Embryonic facial prominence (tissue), 1 donor: Measurements from ENCODE around the gene LEUTX.
"Not testable (repeated sequence)": the region's sequence is repeated elsewhere in the genome, so short reads cannot be mapped to it uniquely, and the experiment has no call there.

Experiments used
- DNase-seq: peaks from one replicate; pipeline ENCODE4 v3.0.0-alpha.2; 2016; ENCODE audit errors: extremely low spot score

The LEUTX gene, protein sequence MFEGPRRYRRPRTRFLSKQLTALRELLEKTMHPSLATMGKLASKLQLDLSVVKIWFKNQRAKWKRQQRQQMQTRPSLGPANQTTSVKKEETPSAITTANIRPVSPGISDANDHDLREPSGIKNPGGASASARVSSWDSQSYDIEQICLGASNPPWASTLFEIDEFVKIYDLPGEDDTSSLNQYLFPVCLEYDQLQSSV

DNA sequence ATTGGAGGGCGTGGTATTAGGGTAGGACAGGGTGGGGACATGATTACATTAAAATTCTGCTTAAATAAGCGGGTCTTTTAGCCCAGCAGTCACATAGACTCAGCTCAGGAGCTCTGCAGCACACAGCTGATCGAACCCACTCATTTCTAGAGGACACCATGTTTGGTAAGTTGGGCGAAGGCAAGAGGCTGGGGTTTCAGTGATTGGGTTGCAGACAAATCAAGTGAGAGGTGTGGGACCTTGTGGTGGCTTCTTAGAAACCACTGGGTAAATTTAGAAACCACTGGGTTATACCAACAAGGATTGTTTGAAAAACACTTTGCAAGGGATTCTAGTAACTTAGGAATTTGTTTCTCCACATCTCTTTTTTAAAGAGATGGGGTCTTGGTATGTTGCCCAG, at the start of gene LEUTX:
Gene LEUTX (plus strand): TSS at position 92 of the 400 bp plus-strand sequence. CDS start 67 bp downstream, at position 159.
- DNase-seq: no peak

DNA sequence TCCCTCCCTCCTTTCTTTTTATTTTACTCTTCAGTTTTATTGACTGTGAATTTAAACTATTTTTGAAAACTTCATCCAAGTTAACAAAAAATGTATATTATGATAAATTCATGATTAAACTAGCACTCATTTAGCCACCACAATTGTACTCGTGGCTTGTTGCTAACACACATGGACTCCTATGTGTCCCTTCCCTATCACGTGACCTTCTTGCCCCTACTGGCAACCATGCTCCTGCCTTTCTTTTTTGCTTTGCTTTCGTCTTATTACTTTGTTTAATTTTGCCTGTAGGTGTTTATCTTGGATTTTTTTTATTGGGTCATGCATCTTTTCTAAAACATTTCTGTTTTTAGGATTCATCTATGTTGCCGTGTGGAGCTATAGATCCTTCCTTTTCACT, 49.1 kb upstream of the LEUTX start:
- DNase-seq: no peak

DNA sequence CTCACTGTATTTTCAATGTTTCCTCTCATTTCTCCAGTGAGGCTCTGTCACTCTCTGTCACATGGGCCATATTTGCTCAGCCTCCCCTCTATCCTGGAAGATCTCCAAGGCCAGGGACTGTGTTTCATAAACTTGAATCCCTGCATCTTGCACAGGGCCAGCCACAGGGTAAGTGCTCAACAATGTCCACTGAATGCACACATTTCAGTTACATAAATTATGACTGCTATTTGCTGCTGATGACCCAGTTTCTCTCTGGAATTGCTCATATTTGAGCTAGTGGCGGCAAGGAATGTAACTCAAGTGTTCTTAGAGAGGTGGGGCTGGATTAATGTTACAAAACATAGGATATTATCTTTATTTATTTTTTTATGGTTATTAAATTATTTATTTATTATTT, 47.0 kb upstream of the LEUTX start:
- DNase-seq: no peak

DNA sequence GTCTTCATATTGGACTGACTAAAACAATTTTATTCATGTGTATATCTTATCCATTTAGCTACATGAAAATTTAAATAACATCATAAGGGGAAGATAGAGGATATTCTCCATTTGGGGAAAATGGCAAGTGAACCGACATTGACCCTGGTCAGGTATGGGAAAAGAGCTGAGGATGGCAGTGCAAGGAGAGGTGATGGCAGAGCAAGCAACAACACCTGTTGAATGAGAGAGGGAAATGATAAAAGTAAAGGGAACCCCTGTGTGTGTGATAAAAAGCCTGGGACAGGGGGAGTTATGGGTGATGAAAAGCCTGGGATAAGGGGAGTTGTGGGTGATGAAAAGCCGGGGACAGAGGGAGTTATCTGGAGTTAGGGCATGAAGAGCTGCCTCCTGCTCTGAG, 44.8 kb upstream of the LEUTX start:
- DNase-seq: no peak

DNA sequence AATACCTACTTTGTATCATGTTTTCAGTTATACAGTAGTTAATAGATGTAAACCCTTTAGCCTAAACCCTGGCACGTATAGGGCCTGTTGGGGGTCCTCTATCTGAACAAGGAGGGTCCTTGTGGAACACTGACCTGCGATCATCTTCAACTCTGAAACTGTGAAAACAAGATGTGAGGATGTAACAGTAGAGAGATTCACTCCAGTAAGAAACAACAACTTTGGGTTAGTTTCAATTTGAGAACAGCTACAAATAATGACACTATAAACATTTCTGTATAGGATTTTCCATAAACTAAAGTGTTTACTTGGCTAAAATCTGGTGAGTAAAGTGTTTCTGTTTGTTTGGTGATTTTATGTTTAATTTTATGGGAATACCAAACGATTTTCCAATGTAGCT, 43.0 kb upstream of the LEUTX start:
- DNase-seq: no peak

DNA sequence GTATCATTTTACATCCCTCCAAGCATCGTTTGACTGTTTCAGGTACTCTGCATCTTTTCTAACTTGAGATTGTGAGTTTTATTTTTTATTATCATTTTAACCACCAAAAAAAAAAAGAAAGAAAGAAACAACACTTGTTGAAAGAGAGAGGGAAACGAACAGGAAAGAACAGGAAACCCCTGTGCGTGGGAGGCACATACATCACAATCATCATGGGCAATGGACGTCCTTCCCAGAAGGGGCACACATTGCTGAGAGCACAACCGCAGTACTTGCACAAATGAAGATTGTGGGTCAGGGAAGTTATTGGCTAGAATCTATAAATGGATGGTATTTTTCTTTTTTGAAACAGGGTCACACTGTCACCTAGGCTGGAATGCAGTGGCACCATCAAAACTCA, 42.6 kb upstream of the LEUTX start:
- DNase-seq: no peak

DNA sequence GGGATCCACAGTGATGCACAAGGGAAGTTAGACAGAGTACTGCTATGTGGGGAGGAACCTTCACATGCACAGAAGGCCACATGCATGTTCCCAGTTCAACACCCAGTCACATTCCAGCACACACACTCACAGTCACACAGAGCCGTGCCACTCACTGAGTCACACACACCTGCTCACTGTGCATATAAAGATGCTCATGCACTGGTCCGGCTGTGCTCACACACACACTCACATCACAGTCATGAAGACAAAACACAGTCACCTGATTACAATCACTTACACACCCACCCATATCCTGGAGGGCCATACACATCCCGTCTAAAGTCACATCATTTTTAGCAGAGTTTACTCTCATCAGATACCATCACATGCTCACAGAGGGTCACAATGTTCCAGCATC, 41.3 kb upstream of the LEUTX start:
- no peak for DNase-seq

DNA sequence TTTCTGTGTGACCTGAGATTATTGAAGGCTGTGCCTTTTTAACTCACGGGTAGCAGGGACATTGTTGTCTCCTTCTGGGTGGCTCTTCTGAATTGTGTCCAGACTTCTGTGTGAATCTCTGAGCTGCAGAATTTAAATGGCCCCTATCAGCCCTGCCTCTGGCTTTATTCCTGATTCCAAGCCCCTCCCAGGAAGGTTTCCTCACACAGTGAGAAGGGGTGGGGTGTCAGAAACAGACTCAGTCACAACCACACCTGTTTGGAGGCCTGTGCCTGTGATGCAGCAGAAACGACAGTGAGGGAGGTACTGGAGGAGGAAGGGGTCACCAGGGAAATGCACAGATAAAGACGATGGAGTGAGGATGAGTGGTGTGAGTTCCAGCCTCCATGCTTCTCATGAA, 40.8 kb upstream of the LEUTX start, which contains the start of gene CLC:
Gene CLC (minus strand): TSS at position 139 of the 400 bp plus-strand sequence. CDS start 77 bp downstream, at position 62.
- no peak for DNase-seq

DNA sequence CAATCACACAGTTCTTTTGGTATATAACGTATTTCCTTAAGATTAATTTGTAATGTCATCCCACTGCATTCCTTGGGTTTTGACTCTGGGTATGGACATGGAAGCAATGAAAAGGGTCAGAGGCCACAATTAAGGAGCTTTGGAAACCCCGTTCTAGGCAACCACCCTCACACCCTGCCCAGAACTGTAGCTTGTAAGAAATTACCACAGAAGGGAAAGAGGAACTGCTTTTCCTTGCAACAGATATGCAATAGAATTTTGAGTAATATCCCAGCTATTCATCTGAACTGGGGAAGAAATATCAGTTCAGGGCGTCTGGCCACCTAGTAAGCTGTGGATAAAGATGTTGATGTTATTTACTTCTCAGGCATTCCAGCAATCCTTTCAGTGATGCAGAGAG, 39.8 kb upstream of the LEUTX start:
- no peak for DNase-seq

DNA sequence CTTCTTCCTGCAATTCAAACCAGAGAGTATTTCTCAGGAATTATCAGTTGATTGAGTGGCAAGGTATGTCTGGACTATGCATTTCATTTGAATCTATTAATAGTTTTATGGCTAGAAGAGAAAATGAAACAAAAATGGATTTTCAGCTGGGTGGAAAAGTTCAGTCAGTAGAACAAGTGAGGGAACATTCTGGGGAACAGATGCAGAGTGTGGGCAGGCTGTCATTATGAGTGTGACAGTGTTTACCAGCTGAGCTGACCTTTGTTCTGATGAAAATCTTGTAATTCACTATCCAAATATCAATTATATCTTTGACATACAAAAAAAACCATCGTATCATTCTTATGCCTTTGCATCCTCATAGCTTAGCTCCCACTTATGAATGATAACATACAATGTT, 38.3 kb upstream of the LEUTX start:
- DNase-seq: no peak

DNA sequence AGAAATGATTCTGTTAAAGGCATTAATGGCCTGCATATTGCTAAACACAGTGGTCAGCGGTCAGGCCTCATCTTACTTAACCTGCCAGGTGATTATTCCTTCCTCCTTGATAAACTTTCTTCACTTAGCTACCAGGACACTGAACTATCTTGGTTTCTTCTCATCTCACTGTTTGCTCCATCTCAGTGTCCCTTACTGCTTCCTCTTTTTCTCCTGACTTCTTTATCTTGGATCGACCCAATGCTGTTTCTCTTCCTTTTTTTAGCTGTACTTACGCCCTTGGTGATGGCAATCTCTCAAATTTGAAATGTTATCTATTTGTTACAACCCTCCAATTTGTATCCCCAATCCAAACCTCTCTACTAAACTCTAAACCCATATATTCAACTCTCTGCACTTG, 33.0 kb upstream of the LEUTX start:
- DNase-seq: no peak

DNA sequence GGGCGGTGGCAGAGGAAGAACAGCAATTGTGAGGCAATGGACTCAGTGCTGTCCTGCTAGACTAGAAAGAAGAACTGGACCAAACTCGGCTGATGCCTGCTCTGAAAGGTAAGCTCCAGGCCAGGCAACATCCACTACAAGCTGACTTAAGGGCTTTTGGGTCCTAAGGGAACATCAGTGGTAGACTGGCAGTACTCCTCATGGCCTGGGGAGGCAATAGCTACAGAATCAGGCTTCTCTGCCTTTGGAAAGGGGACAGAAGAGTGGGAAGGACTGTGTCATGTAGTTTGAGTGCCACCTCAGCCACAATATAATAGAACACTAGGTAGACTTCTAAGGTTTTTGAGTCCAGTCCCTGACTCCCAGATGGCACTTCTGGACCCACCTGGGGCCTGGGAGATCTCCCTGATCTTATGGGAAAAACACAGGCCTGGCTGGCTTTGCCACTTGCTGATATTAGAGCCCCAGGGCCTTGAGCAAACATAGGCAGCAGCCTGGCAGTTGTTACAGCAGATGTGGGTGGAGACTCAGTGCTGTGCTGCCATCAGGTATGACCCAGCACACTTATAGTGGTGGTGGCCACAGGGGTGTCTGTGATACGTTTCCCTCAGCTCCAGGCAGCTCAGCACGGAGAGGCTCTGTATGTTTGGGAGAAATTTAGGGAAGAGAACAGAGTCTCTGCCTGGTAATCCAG, 31.7 kb upstream of the LEUTX start:
- DNase-seq: no peak

DNA sequence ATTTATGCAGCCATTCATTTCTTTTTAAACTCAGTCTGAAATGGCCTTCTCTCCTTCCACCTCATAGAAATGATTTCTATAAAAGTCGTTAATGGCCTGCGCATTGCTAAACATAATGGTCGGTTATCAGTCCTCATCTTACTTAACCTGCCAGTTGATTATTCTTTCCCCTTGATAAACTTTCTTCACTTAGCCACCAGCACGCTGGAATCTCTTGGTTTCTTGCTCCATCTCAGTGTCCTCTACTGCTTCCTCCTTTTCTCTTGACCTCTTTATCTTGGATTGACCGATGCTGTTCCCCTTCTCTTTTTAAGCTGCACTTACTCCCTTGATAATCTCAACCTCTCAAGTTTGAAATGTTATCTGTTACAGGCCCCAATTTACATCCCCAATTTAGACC, 28.7 kb upstream of the LEUTX start:
- no peak for DNase-seq

DNA sequence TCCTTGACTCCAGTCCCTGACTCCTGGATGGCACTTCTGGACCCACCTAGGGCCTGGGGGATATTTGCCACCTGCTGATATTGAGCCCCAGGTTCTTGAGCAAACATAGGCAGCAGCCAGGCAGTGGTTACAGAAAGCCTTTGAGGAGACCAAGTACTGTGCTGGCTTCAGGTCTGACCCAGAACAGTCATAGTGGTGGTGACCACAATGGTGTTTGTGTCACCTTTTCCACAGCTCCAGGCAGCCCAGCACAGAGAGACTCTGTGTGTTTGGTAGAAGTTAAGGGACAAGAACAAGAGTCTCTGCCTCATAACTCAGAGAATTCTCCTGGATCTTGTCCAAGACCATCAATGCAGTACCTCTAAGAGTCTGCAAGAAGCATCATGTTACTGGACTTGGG, 26.3 kb upstream of the LEUTX start:
- no peak for DNase-seq

DNA sequence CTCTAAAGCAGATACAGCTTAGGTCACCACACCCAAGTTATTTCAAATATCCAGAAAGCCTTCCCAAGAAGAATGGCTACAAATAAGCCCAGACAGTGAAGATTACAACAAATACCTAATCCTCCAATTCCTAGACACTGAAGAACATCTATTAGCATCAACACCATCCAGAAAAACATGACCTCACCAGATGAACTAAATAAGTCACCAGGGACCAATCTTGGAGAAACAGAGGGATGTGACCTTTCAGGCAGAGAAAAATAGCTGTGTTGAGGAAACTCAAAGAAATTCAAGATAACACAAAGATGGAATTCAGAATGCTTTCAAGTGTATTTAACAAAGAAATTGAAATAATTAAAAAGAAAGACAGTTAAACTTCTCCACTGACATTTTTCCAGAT, 25.9 kb upstream of the LEUTX start:
- DNase-seq: no peak

DNA sequence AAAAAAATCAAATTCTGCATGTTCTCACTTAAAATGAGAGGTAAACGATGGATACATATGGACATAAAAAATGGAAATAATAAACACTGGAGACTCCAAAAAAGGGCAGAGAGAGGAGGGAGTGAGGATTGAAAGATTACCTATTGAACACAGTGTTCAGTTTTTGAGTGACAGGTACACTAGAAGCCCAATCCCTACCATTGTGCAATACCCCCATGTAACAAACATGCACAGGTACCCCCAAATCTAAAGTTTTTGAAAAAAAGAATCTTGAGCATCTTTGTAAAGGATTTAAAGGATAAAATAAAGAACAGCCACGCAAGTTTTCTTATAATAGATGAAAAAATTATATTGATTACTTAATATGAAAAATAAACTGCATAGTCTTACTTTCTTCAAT, 24.1 kb upstream of the LEUTX start:
- no peak for DNase-seq

DNA sequence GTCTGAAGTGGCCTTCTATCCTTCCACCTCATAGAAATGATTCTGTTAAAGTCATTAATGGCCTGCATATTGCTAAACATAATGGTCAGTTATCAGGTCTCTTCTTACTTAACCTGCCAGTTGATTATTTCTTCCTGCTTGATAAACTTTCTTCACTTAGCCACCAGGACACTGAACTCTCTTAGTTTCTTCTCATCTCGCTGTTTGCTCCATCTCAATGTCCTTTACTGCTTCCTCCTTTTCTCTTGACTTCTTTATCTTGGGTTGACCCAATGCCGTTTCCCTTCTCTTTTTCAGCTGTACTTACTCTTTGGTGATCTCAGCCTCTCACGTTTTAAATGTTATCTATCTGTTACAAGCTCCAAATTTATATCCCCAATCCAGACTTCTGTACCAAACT, 23.7 kb upstream of the LEUTX start:
- no peak for DNase-seq

DNA sequence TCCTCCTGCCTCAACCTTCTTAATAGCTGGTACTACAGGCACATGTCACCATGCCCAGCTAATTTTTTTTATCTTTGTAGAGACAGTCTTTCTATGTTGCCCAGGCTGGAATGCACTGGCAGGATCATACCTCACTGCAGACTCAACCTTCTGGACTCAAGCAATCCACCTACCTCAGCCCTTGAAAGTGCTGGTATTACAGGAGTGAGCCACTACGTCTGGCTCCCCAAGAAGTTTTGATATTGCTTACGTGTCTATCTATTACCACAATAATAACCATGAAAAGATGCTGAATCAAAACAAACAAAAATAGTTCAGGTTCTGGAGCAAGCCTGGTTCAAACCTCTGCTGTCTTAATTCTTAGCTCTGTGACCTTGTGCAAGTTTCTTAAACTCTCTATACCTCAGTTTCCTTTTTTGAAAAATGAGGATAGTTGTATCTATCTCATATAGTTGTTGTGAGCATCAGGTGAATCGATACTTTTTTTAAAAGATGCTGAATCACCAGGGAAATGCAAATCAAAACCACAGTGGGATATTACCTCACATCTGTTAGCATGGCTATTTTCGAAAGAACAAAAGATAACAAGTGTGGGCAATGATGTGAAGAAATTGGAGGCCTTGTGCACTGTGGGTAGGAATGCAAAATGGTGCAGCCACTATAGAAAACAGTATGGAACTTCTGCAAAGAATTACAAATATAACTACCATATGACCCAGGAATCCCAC, 19.0 kb upstream of the LEUTX start:
- DNase-seq: no peak

DNA sequence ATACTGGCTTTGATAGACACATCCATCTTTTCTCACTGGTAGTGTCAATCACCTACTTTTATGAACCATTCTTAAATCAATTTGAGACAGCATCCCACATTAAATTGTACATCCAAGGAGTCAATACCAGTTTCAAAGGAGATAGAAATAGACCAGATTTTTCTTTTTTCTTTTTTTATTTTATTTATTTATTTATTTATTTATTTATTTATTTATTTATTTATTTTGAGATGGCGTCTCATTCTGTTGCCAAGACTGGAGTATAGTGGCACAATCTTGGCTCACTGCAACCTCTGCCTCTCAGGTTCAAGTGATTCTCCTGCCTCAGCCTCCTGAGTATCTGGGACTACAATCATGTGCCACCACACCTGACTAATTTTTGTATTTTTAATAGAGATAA, 16.8 kb upstream of the LEUTX start:
- DNase-seq: not testable (repeated sequence)

DNA sequence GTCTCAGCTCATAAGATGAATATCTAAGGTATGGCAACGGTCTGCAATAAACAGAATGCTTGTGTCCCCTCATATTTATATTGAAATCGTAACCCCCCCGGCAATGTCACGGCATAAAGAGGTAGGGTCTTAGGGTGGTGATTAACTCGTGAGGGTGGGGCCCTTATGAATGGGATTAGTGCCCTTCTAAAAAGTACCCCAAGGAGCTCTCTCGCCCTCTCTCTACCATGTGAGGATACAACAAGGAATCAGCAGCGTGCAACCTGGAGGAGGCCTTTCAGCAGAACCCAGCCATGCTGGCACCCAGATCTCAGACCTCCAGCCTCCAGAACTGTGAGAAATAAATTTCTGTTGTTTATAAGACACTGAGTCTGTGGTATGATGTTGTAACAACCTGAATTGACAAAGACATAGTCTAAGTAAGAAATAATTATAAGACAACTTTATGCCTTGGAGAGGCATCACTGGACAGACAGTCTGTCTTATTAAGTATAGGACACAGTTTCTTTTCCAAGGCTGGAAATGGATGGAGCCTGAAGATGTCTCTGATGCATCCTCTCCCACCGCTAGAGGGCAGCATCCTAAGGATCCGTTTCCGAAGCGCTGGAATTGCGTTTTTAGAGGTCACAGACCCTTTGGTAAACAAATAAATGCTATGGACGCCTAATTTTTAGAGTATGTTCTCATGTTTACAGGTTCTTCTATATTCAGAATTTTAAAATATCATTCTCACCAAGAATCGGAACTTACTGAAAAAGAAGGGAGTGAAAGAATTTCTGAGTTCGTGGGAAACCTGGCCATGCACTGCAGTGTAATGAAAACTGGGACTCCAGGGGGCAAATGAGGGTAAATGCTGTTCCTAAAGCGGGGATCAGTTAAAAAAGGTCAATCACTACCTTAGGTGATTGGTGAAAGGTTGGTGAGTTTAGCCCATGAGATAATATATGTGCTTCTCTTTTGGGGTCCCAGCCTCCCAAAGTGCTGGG, 13.3 kb upstream of the LEUTX start:
- no peak for DNase-seq

DNA sequence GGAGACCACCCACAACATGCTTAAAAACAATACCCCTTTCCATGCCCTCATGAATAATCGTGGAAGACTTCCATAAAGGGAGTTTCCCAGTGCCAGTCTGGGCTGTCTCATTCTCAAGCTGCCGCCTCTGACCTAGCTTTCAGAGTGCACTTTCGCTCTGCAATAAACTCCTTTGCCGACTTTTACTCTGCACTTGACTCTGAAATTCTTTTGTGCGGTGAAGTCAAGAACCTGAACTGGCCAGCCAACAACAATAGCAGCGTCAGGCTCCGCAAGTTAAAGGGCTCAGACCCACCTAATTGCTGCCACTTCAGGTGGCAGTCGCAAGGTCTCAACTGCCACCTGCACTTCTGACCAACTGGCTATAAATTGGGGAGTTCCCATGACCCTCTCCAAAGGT, 10.3 kb upstream of the LEUTX start:
- no peak for DNase-seq

DNA sequence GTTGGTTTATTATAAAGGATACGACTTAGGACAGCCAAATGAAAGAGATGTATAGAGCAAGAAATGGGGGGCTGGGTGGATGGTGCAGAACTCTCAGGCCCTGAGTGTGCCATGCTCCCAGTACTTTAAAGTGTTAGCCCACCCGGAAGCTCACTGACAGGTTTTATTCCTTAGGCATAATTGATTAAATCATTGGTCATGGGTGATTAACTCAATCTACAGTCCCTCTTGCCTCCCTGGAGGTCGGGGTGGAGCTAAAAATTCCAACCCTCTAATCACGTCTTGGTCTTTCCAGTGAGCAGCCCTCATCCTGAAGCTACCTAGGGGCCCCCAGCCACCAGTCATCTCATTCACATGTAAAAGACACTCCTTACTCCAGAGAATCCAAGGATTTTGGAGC, 9.9 kb upstream of the LEUTX start:
- DNase-seq: no peak
